A549 (cell line): ENCODE results near the gene DNM1. TPM values are rescaled to one million over a fixed set of nuclear protein-coding genes. Genes with fewer than 3 reads are reported as not detected.

Experiments used
- ATAC-seq, 2 experiments: fragments of 200-7000 bp in 1 of 2; fragments of >200 bp in 1 of 2; cut with Nextera tagmentation in 1 of 2; cut with Tn5 transposase in 1 of 2; 3 replicates each; pipeline versions ENCODE4 v1.8.0 to v1.9.1; 2018 to 2020; ENCODE audit warnings: mild to moderate bottlenecking in 1 of 2, moderate library complexity in 1 of 2
- CTCF ChIA-PET: fragments of 300-600 bp; sonication (Branson Sonifier 250); formaldehyde crosslinking; extraction: SDS; loops from one replicate; lab custom pipeline; 2021; ENCODE audit warnings: antibody characterized with exemption, inconsistent platforms; lab: Yijun Ruan, JAX
- POLR2A ChIA-PET: fragments of 350-600 bp; formaldehyde crosslinking; extraction: SDS; loops from one replicate; lab custom pipeline; 2021; ENCODE audit warnings: antibody characterized with exemption, inconsistent platforms; lab: Yijun Ruan, JAX
- DNase-seq, 2 experiments: peaks; one replicate each; pipeline versions ENCODE4 v3.0.0 to v3.0.0-alpha.2; 2011 to 2016; ENCODE audit warnings: low read depth in 1 of 2, low spot score in 1 of 2
- FAIRE-seq: peaks from 2 replicates; lab custom pipeline; 2011; peaks lifted over from hg19 to GRCh38; lab: Jason Lieb, UNC
- H3K27ac ChIP-seq, 2 experiments: fragments of >200 bp; sonication (Bioruptor Twin); formaldehyde crosslinking; 3 replicates each; pipeline ENCODE4 v1.5.1; 2016 to 2017
- H3K4me1 ChIP-seq: fragments of >200 bp; sonication (Bioruptor Twin); formaldehyde crosslinking; 3 replicates; pipeline ENCODE4 v1.6.1; 2016
- H3K4me2 ChIP-seq: fragments of >200 bp; sonication (Bioruptor Twin); formaldehyde crosslinking; 3 replicates; pipeline ENCODE4 v1.6.1; 2016
- H3K4me3 ChIP-seq: fragments of >200 bp; sonication (Bioruptor Twin); formaldehyde crosslinking; 3 replicates; pipeline ENCODE4 v1.5.1; 2016
- H3K9me3 ChIP-seq: fragments of >200 bp; sonication (Bioruptor Twin); formaldehyde crosslinking; 3 replicates; pipeline ENCODE4 v1.6.1; 2016
- BCL3 ChIP-seq: fragments of >200 bp; sonication (Bioruptor Twin); formaldehyde crosslinking; IDR thresholded peaks from 3 replicates; pipeline ENCODE4 v1.6.1; 2016
- CEBPB ChIP-seq, 2 experiments: fragments of >200 bp in 1 of 2; sonication (Bioruptor Twin) in 1 of 2; formaldehyde crosslinking in 1 of 2; IDR thresholded peaks; 2 replicates each; pipeline ENCODE4 v1.6.1; 2012 to 2016
- E2F6 ChIP-seq: IDR thresholded peaks from 2 replicates; pipeline ENCODE4 v1.6.1; 2012; ENCODE audit warnings: low read depth, borderline replicate concordance
- EHF ChIP-seq: fragments of 250-450 bp; sonication (Bioruptor Pico); IDR thresholded peaks from 2 replicates; pipeline ENCODE4 v1.5.0; 2020; ENCODE audit warnings: mild to moderate bottlenecking
- GATA3 ChIP-seq: IDR thresholded peaks from 2 replicates; pipeline ENCODE4 v1.6.1; 2012; ENCODE audit warnings: borderline replicate concordance
- HDAC2 ChIP-seq: fragments of 200-600 bp; sonication (generic); IDR thresholded peaks from 2 replicates; pipeline ENCODE4 v1.6.1; 2016
- HMGXB4 ChIP-seq: fragments of 250-450 bp; sonication (Bioruptor Pico); IDR thresholded peaks from 2 replicates; pipeline ENCODE4 v1.5.0; 2021; ENCODE audit warnings: mild to moderate bottlenecking, moderate library complexity, borderline replicate concordance
- HOXB13 ChIP-seq: fragments of 250-450 bp; sonication (Bioruptor Pico); IDR thresholded peaks from 2 replicates; pipeline ENCODE4 v1.5.0; 2020; ENCODE audit warnings: low read depth, mild to moderate bottlenecking, moderate library complexity
- JUN ChIP-seq, 2 experiments: fragments of >200 bp; sonication (Bioruptor Twin); formaldehyde crosslinking; IDR thresholded peaks; 2 replicates in 1 of 2; 3 replicates in 1 of 2; pipeline ENCODE4 v1.6.1; 2016 to 2017
- MAX ChIP-seq: IDR thresholded peaks from 2 replicates; pipeline ENCODE4 v1.6.1; 2012
- MAZ ChIP-seq: fragments of 150-350 bp; IDR thresholded peaks from 2 replicates; pipeline ENCODE4 v1.6.1; 2014; ENCODE audit warnings: antibody characterized with exemption, low read depth, low read length, borderline replicate concordance
- NFE2L2 ChIP-seq: fragments of 150-350 bp; conservative IDR thresholded peaks from 2 replicates; pipeline ENCODE4 v1.6.1; 2014; ENCODE audit warnings: low read length
- PBX3 ChIP-seq: IDR thresholded peaks from 2 replicates; pipeline ENCODE4 v1.6.1; 2012
- PHF8 ChIP-seq: fragments of 200-600 bp; sonication (generic); IDR thresholded peaks from 2 replicates; pipeline ENCODE4 v1.6.1; 2016; ENCODE audit warnings: low read depth, mild to moderate bottlenecking, antibody characterized with exemption, moderate library complexity, borderline replicate concordance
- POLR2A ChIP-seq: IDR thresholded peaks from 2 replicates; pipeline ENCODE4 v1.6.1; 2012; ENCODE audit warnings: mild to moderate bottlenecking, low read length
- RCOR1 ChIP-seq: fragments of 150-350 bp; IDR thresholded peaks from 2 replicates; pipeline ENCODE4 v1.6.1; 2014; ENCODE audit warnings: antibody characterized with exemption, low read length, low read depth
- RNF2 ChIP-seq: fragments of 200-600 bp; sonication (generic); IDR thresholded peaks from 2 replicates; pipeline ENCODE4 v1.6.1; 2016; ENCODE audit warnings: low read depth, mild to moderate bottlenecking, antibody characterized with exemption, moderate library complexity, borderline replicate concordance
- SMC3 ChIP-seq: fragments of >200 bp; sonication (Bioruptor Twin); formaldehyde crosslinking; IDR thresholded peaks from 3 replicates; pipeline ENCODE4 v1.6.1; 2018; ENCODE audit warnings: inconsistent platforms
- ZSCAN20 ChIP-seq: fragments of 250-450 bp; sonication (Bioruptor Pico); IDR thresholded peaks from 2 replicates; pipeline ENCODE4 v1.8.0; 2022; ENCODE audit warnings: mild to moderate bottlenecking, moderate library complexity
- WGBS: methylation state at CpG from one replicate; pipeline ENCODE4 v1.1.6; 2017; ENCODE audit errors: missing lambda C conversion rate; 5-methylcytosine and 5-hydroxymethylcytosine counted together
- polyA plus RNA-seq, 4 experiments: library from polyadenylated mRNA; depleted of rRNA in 3 of 4; stranded (reverse); fragments of >200 nt; fragmentation: RNase III in 1 of 4; extraction: RNeasy Plus Mini Kit Qiagen cat#74134 plus additional on column Dnase treatment in 1 of 4; gene quantifications; 2 replicates in 3 of 4; 3 replicates in 1 of 4; pipeline ENCODE4 v1.2.3, GENCODE V29; 2011 to 2017
- TF ChIP-seq, protein P1 (sequence below): fragments of 450-650 bp; IDR thresholded peaks from 2 replicates; pipeline ENCODE4 v1.6.1; 2014; ENCODE audit warnings: antibody characterized with exemption
- TF ChIP-seq, protein P2 (sequence below): fragments of 150-350 bp; IDR thresholded peaks from 2 replicates; pipeline ENCODE4 v1.6.1; 2014; ENCODE audit warnings: low read depth, mild to moderate bottlenecking, low read length
- TF ChIP-seq, protein P3 (sequence below): fragments of 200-600 bp; sonication (generic); IDR thresholded peaks from 2 replicates; pipeline ENCODE4 v1.6.1; 2016; ENCODE audit warnings: antibody characterized with exemption, mild to moderate bottlenecking, moderate library complexity

Gene DNM1
- polyA plus RNA-seq, 2 of the 4 experiments (the other 2 are of a cell fraction) = 60.2 to 139 TPM

- 31% methylated on average over 23 of the region's 32 CpGs for WGBS
- Histone ChIP-seq H3K9me3 (no peaks in the 10 kb centered on the region), H3K4me1 (peaks cover 17% of the 10 kb centered on the region), H3K27ac (peak overlapping the region; percentile 98 to 99), H3K4me3 (peak overlapping the region; percentile 86), H3K4me2 (peak overlapping the region; percentile 94)
- ChIA-PET CTCF (interaction anchor here (0.7 to 2.8 kb wide), 23 partner anchors 9 to 406 kb away, joined by 3 to 41 read pairs (median 3); partner anchors contain the start of gene DNM1), POLR2A (interaction anchor here (0.9 to 1.6 kb wide), 2 partner anchors 62 to 151 kb away, joined by 3 read pairs; no protein-coding TSS in a partner anchor)
- FAIRE-seq (no peak), ATAC-seq (peak; percentile 1 to 41; a peak in 4 of 6 replicates), DNase-seq (no peak)
- TF ChIP-seq HOXB13 = no peak
Observed at GRCh38 chr9:128190516-128191405, 12.4 kb upstream of the DNM1 start.

DNA sequence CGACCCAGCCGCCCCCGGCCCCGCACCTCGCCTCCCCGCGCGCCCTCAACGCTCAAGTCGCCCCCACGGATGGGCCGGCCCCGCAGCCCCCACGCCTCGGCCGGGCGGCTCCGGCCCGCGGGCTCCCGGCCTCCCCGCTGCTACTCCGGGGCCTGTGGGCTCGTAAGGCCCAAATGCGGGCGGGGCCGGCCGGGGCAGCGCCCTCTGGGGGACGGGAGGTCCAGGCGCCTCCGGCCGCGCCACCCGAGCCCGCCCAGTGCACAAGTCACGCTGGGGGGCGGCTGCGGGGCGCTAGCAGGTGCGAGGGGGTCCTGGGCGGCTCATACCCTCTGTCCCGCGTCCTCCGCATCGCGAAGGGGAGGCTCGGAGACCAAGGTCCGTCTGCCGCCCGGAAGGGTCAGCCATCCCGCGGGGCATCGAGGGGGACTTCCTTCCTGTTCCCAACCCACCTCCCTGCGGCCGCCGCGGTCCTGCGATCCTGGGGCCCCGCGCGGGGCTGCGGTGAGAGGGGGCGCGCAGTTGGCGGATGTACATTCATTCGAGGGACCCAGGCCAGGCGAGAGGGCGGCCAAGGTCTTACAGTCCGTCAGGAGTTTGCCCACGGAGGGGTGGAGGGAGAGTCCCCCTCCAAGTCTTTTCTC, 11.7 kb upstream of the DNM1 start, which contains the start of gene CIZ1:
Gene CIZ1 (minus strand): TSS at position 167 of the 641 bp plus-strand sequence. CDS start 715 bp downstream, outside the sequence.
- DNase-seq (peak; percentile 84 to 85), FAIRE-seq (no peak), ATAC-seq (peak; percentile 86 to 90)
- peak within 1 kb of the TSS; percentile 98 to 99 for H3K27ac ChIP-seq
- ChIA-PET CTCF (interaction anchor here (0.6 to 2.8 kb wide), 20 partner anchors 8 to 71 kb away, joined by 3 to 41 read pairs (median 4); partner anchors contain the start of gene DNM1), POLR2A (interaction anchor here (1.6 kb wide), 1 partner anchor 63 kb away, joined by 3 read pairs; no protein-coding TSS in a partner anchor)
- H3K4me1 ChIP-seq = peaks cover 17% of the 10 kb centered on the region
- peak within 1 kb of the TSS; percentile 86 for H3K4me3 ChIP-seq
- H3K4me2 ChIP-seq = peak within 1 kb of the TSS; percentile 94
- H3K9me3 ChIP-seq = no peaks in the 10 kb centered on the region
- WGBS = 5% methylated on average over 16 of the region's 71 CpGs
- no peak for TF ChIP-seq RNF2
- peak; percentile 39; the same call in 1 of the 3 replicates for TF ChIP-seq SMC3
- no peak for TF ChIP-seq ZSCAN20
- peak; percentile 67 for TF ChIP-seq MAX
- TF ChIP-seq PBX3 = peak; percentile 10; the same call in 1 of the 2 replicates
- TF ChIP-seq CEBPB (IDR thresholded peaks at IDR 0.05) = no peak
- peak; percentile 51 for TF ChIP-seq E2F6
- no peak for TF ChIP-seq RCOR1
- TF ChIP-seq HDAC2 = no peak
- TF ChIP-seq NFE2L2 = no peak
- peak; percentile 92; the same call in 1 of the 2 replicates for TF ChIP-seq HMGXB4
- TF ChIP-seq, protein P1, sequence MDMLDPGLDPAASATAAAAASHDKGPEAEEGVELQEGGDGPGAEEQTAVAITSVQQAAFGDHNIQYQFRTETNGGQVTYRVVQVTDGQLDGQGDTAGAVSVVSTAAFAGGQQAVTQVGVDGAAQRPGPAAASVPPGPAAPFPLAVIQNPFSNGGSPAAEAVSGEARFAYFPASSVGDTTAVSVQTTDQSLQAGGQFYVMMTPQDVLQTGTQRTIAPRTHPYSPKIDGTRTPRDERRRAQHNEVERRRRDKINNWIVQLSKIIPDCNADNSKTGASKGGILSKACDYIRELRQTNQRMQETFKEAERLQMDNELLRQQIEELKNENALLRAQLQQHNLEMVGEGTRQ = no peak
- peak; percentile 18; the same call in 1 of the 2 replicates for TF ChIP-seq GATA3
- TF ChIP-seq JUN (IDR thresholded peaks at IDR 0.05) = peak; percentile 82 to 90
- TF ChIP-seq PHF8 = peak; percentile 88
- TF ChIP-seq, protein P2, sequence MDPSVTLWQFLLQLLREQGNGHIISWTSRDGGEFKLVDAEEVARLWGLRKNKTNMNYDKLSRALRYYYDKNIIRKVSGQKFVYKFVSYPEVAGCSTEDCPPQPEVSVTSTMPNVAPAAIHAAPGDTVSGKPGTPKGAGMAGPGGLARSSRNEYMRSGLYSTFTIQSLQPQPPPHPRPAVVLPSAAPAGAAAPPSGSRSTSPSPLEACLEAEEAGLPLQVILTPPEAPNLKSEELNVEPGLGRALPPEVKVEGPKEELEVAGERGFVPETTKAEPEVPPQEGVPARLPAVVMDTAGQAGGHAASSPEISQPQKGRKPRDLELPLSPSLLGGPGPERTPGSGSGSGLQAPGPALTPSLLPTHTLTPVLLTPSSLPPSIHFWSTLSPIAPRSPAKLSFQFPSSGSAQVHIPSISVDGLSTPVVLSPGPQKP = no peak
- TF ChIP-seq POLR2A = peak; percentile 59
- no peak for TF ChIP-seq EHF (CRISPR knock-in tag)
- TF ChIP-seq, protein P3, sequence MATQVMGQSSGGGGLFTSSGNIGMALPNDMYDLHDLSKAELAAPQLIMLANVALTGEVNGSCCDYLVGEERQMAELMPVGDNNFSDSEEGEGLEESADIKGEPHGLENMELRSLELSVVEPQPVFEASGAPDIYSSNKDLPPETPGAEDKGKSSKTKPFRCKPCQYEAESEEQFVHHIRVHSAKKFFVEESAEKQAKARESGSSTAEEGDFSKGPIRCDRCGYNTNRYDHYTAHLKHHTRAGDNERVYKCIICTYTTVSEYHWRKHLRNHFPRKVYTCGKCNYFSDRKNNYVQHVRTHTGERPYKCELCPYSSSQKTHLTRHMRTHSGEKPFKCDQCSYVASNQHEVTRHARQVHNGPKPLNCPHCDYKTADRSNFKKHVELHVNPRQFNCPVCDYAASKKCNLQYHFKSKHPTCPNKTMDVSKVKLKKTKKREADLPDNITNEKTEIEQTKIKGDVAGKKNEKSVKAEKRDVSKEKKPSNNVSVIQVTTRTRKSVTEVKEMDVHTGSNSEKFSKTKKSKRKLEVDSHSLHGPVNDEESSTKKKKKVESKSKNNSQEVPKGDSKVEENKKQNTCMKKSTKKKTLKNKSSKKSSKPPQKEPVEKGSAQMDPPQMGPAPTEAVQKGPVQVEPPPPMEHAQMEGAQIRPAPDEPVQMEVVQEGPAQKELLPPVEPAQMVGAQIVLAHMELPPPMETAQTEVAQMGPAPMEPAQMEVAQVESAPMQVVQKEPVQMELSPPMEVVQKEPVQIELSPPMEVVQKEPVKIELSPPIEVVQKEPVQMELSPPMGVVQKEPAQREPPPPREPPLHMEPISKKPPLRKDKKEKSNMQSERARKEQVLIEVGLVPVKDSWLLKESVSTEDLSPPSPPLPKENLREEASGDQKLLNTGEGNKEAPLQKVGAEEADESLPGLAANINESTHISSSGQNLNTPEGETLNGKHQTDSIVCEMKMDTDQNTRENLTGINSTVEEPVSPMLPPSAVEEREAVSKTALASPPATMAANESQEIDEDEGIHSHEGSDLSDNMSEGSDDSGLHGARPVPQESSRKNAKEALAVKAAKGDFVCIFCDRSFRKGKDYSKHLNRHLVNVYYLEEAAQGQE = no peak
- TF ChIP-seq MAZ = peak; percentile 81; the same call in 1 of the 2 replicates
- TF ChIP-seq BCL3 = peak; percentile 94
